ENCODE results near the gene SEZ6L.

DNA sequence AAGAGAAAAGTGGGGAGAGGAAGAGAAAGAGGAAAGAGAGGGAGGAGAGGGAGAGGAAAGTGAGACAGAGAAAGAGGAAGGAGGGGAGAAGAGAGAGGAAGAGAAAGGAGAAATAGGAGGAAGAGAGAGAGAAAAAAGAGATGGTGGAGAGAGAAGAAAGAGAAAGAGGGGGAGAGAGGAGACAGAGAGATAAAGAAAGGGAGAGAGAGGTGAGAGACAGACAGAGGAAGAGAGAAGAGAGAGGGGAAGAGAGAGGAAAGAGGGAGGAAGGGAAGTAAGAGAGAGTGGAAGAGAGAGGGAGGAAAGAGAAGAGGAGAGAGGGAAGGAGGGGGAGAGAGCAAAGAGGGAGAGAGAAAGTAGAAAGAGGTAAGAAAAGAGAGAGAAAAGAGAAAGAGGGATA lies 9.4 kb upstream of the SEZ6L start:
- no peak for TF ChIP-seq YY1 (IDR thresholded peaks at IDR 0.05; ENCODE audit: insufficient read depth, insufficient read length)
- no peak for TF ChIP-seq ZNF274 (IDR thresholded peaks at IDR 0.05; ENCODE audit: low read depth, low read length)
